ENCODE data around the gene CSK.
A peak's percentile ranks its signal among the peaks of the same experiment; 100 is the strongest.

The CSK gene

DNA sequence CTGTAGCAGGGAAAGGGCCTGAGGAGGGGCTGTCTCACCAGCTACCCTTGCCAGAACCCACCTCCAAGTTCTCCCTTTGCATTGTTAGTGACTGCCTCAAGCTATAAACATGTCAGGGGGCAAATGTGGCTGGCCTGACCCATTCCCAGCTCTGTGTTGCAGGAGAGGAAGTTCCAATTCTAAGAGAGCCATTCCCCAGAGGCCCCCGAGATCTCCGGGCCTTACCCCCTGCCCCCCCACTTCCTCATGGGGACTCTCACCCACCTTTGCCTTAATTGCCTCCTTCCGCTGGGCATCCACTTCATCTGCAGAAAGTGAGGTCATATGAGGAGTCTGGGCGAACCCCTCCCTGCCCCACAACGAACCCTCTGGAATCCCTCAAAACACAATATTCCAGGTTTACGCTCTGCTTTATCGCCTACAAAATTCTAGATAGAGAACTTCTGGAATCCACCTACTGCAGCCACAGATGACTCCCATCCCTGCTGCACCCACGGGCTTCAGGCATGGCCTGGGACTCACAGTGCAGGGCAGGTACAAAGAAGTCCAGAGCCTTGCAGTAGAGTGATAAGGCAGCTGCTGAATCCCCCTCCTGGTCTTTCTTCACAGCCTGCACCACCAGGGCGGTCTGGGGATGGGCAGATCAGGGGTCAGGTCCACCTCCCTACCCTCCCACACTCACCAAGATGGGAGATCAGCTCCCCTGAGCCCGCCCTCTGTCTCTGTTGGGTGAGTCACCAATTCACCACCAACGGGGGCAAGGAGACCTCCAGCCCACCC lies 57.1 kb downstream of the CSK start:
- Histone ChIP-seq H3K4me3 (replicated peaks; ENCODE audit: low read depth, low read length) (no peak overlapping the region), H3K36me3 (ENCODE audit: control insufficient read depth, insufficient read depth, low read length) (peaks cover 15% of the 10 kb centered on the region)

DNA sequence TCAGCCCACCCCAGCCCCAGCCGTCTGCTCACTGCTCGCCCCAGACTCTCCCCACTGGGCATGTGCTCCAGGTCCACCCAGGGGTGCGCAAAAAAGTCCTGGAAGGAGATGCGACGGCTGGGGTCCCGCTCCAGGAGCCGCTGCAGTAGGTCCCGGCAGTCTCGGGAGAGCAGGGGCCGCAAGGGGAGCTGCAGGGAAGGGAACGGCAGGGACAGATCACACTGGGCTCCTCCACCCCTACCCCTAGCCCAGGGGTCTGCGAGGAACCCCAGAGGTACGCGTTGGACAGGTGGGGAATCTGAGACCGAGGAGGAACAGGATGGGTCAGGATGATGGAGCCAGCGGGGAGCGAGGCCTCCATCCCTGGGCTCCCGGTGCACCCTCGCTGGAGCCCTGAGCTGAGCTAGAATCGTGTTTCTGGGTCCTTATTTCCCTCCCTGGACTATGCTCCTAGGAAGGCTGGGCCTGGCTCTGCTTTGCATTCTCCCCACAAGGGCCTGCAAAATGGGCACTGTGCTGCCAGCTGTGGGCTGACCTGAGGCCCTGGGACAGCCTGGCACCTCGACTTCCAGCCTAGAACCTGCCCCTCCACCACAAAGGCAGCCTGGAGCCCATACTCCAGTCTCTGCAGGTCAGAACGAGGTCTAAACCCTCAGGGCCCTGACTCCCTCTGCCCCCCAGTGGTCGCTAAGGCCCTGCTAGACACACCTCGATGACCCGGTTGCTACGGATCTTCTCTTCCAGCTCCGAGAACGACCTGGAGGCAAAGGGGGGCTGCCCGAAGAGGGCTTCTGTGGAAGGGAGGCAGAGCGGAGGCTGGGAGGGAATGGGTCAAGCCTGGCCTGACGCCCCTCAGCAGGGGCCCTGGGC lies 57.9 kb downstream of the CSK start:
- no peaks in the 10 kb centered on the region for H3K27me3 ChIP-seq (replicated peaks; ENCODE audit: control insufficient read depth, insufficient read depth, low read length)
- H3K36me3 ChIP-seq (ENCODE audit: control insufficient read depth, insufficient read depth, low read length): peaks cover 19% of the 10 kb centered on the region
- no peak overlapping the region for H3K4me3 ChIP-seq (replicated peaks; ENCODE audit: low read depth, low read length)
- DNase-seq (ENCODE audit: extremely low read depth, insufficient read length): no peak
- peak; percentile 37 for TF ChIP-seq CTCF (IDR thresholded peaks at IDR 0.05; ENCODE audit: insufficient read depth, low read length, poor library complexity, severe bottlenecking)

More for the DNA sequence above, 57.1 kb downstream of the CSK start:
- H3K27me3 ChIP-seq (replicated peaks; ENCODE audit: control insufficient read depth, insufficient read depth, low read length): no peaks in the 10 kb centered on the region
- no peak for DNase-seq (ENCODE audit: extremely low read depth, insufficient read length)
- TF ChIP-seq CTCF (IDR thresholded peaks at IDR 0.05; ENCODE audit: insufficient read depth, low read length, poor library complexity, severe bottlenecking): no peak

DNA sequence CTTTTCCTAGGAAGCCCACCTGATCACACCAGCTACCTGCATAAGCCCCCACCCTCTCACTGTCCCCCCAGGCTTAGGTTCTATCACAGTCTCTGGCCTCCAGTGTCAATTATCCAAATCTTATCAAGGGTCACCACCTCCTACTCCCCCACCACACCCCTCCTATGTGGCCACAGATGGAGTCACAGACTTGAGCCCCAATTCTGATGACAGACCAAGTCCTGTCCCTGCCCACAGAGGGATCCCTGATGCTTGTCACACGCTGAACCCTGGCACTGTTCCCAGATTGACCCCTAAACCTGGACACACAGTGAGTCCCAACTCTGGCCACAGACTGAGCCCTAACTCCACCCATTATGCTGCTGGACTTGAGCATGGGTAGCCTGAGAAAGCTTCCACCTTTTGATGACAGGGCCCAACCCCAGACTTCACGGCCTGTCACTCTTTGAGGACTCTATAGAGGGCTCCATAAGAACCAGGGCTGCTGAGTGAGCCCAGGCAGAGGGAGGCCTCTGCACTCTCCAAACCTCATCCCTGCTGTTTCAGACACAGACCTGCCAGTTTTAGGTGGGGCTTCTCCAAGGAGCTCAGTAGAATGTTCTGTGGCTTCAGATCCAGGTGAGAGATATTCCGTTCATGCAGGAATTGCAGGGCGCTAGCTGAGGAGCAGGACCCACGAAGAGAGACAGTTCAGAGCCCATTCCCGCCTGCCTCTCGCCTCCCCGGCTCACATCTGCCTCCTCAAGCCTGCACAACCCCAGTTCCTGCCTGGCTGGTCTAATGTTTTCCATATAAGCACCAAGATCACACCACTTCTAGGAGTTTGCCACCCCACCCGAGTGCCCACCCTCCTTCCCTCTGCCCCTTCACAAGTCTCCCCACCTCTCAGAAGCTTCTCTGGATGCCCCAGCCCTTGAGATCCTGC lies 59.2 kb downstream of the CSK start:
- TF ChIP-seq CTCF (IDR thresholded peaks at IDR 0.05; ENCODE audit: insufficient read depth, low read length, poor library complexity, severe bottlenecking): no peak
- no peak overlapping the region for H3K4me3 ChIP-seq (replicated peaks; ENCODE audit: low read depth, low read length)
- peaks cover 24% of the 10 kb centered on the region for H3K36me3 ChIP-seq (ENCODE audit: control insufficient read depth, insufficient read depth, low read length)
- H3K27me3 ChIP-seq (replicated peaks; ENCODE audit: control insufficient read depth, insufficient read depth, low read length): no peaks in the 10 kb centered on the region
- no peak for DNase-seq (ENCODE audit: extremely low read depth, insufficient read length)

- Histone ChIP-seq H3K27me3 (replicated peaks; ENCODE audit: control insufficient read depth, insufficient read depth, low read length) (no peaks in the 10 kb centered on the region), H3K4me3 (replicated peaks; ENCODE audit: low read depth, low read length) (peak overlapping the region; percentile 64), H3K36me3 (ENCODE audit: control insufficient read depth, insufficient read depth, low read length) (peaks cover 22% of the 10 kb centered on the region)
- no peak for TF ChIP-seq CTCF (IDR thresholded peaks at IDR 0.05; ENCODE audit: insufficient read depth, low read length, poor library complexity, severe bottlenecking)
- no peak for DNase-seq (ENCODE audit: extremely low read depth, insufficient read length)
Measured at GRCh38 chr15:74841891-74842373, 60.1 kb downstream of the CSK start.

Measured in GM06990 (cell line).